NCI-H1105 treated with DMSO at 0.1 percent for 48 hours (cell line): Measurements from ENCODE around the gene GSAP.
"Not testable (repeated sequence)": the region's sequence is repeated elsewhere in the genome, so short reads cannot be mapped to it uniquely, and the experiment has no call there.

ENCODE experiments used
- DNase-seq: peaks from one replicate; lab custom pipeline; 2025; lab: John Stamatoyannopoulos, UW

Gene GSAP, protein sequence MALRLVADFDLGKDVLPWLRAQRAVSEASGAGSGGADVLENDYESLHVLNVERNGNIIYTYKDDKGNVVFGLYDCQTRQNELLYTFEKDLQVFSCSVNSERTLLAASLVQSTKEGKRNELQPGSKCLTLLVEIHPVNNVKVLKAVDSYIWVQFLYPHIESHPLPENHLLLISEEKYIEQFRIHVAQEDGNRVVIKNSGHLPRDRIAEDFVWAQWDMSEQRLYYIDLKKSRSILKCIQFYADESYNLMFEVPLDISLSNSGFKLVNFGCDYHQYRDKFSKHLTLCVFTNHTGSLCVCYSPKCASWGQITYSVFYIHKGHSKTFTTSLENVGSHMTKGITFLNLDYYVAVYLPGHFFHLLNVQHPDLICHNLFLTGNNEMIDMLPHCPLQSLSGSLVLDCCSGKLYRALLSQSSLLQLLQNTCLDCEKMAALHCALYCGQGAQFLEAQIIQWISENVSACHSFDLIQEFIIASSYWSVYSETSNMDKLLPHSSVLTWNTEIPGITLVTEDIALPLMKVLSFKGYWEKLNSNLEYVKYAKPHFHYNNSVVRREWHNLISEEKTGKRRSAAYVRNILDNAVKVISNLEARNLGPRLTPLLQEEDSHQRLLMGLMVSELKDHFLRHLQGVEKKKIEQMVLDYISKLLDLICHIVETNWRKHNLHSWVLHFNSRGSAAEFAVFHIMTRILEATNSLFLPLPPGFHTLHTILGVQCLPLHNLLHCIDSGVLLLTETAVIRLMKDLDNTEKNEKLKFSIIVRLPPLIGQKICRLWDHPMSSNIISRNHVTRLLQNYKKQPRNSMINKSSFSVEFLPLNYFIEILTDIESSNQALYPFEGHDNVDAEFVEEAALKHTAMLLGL

DNA sequence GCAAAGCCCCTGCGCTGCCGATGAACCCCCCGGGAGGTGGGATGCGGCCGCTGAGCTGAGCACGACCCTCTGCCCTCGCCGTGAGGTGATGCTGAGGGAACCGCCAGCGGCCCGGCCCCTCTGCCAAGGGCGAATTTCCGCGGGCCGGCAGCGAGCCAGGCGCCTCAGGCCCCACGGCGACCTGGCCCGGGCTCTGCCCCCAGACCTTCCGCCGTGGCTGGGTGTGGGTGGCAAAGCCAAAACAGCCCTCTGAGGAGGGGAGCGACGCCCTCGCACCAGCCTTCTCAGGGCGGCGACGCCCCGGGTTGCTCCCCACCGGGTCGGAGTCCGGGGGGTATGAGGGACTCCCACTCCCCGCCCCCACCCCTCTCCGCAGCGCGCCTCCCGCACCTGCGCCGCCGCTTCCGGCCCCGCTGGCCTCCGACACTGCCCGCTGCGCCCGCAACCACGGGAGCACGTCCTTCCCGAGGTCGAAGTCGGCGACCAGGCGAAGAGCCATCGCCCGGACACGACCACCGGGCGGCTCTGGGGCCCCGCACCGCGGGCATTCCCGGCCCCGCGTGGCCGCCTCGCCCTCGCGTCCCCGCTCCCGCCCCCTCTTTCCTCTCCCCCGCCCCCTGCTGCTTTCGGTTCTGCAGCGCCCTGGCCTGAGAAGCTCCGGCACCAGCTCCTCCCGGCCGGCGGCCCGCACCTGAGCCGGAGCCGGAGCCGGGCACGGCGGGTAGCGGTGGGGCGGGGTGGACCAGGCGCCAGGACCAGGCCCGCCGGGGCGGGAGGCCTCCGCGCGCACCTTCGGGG, at the start of gene GSAP:
TSS of gene GSAP (minus strand) at position 527 of the 798 bp plus-strand sequence. CDS start at position 499, 28 bp downstream.
- DNase-seq: peak; percentile 73

DNA sequence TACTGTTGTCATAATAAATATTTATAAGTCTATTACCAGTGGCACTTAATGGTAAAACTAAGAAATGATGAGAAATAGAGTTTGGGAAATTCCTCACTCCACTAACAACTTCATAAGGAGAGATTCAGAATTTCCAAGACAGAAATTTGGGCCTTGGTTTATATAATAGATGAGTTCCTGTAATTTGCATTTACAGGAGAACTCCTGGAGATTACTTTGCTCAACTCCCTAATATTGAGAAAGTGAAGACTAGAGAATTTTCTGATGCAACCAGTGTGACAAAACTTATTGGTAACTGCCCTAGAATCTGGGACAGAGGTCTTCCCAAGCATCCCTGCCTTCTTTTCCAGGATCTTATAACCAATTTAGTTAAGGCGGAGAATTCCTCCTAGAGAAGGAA, 49.1 kb upstream of the GSAP start:
- no peak for DNase-seq

DNA sequence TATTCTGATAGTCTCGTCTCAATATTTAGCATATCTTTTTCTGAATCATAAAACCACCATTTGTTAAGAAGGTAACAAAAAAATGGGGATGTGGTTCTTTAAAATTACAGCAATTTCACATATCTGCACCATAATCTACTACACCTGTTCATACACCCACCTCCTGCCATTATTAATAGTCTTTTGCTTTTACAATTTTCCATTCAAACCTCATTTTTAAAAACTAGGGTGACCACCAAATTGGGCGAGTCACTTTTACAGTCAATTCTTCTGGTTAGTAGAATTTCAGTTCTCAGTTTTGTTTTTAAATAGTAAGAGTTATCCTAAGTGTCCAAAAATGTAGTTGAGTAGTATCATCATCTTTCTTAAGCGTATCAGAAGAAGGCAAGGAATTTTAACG, 48.4 kb upstream of the GSAP start:
- DNase-seq: no peak

DNA sequence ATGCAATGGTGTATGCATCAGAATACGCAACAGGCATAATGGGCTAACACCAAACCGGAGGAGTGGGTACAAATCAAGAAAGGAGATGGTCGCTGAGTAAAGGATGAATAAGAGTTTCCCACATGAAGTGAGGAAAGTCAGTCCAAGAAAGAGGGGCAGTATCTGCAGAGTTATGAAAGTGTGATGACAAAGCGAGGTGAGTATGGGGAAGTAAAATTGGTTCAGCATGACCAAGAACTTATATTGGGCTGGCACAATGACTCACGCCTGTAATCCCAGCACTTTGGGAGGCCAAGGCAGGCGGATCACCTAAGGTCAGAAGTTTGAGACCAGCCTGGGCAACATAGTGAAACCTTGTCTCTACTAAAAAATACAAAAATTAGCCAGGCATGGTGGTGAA, 47.5 kb upstream of the GSAP start:
- DNase-seq: not testable (repeated sequence)

DNA sequence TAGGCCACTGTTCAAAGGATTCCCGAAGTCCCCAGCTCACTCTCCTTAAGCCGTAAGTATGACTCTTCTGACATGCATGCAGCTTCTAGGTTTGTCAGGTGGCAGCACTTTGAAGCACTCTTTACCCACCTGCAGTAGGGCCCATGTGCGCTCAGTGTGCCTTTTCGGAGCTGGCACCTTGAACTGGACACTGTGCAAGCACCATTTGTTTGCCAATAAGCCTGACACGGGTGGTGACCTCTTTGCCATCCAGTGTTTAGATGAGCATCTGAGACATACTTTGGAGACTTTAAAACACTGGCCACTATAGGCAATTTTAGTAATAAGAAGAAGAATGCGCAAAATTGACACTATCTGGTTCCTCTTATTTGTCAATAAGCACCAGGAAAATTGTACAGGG, 45.7 kb upstream of the GSAP start:
- DNase-seq: no peak

DNA sequence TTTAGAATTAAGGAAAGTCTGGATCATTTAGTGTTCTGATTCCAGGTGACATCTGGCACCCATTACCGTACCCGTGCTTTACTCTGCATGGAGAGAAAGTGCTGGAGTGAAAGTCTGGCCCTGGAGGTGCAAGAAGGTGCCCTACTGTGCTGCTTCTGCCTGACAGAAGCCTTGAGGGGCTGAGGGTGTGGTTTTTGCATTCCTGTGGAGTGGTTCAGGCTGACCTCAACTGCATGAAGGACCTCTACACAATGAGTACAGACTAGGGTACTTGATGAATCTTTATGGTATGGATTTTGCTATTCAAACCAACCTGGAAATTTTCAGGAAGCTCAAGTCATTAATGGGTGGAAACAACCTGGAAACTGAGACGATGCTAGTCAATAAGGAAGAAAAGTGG, 45.1 kb upstream of the GSAP start:
- DNase-seq: no peak

DNA sequence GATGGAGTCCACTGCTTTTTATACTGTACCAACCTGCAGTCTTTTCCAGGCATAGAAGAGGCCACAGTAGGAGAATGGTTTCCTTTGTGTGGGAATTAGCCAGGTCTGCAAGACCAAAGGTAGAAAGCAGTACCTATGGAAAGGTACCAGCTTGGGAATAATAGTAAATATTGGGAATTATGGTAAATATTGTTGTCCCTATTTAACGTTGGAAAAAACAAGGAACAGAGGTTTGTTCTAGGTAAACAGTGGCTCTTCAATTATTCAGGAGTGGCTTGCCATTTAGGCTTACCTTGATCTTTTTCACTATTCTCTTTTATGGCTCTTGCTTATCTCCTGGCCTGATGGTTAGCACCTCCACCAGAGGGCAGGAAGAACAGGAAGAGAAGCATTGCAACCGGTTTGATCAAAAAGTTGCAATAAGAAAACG, 43.9 kb upstream of the GSAP start:
- DNase-seq: no peak

DNA sequence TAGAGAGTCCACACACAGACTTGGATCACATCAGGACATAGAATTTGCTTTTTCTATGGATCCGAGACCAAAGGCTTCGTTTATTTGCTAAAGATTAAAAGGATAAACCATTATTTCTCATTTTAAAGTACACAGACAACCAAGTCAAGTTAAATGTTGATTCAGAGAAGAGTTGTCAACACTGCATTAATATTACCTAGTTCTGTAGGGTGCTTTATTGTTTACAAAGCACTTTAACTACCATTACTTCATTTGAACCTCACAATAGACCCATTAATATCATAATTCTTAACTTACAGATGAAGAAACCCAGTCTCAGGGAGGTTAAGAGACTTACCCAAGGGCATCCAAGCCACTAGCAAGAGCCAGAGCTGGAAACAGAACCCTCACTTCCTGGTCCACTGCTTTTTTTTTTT, 43.2 kb upstream of the GSAP start:
- DNase-seq: peak; percentile 57

DNA sequence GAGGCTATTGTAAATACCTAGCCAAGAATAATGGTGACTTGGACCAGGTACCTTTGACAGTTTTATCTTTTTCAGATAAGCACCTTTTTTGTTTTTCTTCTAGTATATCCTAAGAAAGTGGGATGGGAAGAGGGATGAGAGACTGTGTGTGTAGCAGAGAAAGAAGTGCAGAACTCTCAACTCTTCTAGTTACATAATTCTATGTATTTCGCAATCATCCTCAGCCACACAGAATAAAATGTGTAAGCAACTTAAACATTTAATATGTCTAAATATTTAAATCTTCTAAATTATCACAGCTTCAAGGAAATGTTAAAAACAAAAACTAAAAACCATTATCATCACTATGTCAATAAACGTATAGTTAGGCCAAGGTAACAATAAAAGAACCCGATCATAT, 42.6 kb upstream of the GSAP start:
- DNase-seq: no peak

DNA sequence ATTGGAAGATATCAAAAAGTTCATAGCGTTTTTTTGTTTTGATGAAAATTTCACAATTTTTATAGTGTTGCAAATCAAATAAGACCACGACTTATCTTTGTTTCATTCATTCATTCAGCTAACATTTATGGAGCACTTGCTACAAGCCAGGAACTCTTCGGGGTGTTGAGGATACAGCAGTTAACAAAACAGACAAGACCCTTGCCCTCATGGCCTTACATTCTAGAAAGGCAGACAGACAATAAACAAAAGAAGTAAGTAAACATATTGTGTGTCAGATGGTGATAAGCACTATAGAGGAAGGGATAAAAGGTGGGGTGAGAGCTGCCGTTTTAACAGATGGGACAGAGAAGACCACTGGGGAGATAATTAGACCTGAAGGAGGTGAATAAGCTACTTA, 41.6 kb upstream of the GSAP start:
- no peak for DNase-seq

DNA sequence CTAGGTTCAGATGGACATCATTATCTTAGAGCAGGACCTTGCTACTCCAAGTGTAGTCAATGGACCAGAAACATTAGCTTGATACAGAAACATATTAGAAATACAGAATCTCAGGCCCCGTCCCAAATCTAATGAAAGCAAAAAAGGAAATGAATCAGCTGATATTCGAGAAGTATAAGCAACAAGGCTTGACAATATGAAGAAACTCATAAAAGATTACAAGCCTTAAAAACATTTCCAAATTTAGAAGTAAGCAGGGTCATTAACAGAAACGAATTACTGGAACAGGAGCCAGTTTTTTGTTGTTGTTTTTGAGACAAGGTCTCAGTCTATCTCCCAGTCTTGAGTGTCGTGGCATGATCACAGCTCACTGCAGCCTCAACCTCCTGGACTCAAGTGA, 40.5 kb upstream of the GSAP start:
- DNase-seq: no peak

DNA sequence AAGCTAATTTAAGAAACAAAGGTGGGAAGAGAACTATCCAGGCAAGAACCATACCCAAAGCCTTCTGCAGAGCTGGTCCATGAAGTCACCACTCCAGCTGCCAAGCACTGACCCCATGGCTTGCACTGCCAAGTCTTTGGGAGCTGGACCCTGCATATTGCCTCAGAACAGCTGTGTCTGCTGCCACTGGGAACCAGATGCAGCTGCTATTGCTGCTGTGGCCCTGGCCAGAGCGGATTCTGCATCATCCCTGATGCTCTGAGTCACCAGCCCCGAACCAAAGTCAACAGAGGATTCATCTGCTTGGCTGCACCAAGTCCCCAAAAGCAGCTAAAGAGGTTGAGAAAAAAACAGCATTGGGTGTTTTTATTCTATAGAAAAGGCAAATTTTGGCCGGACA, 39.2 kb upstream of the GSAP start:
- no peak for DNase-seq

DNA sequence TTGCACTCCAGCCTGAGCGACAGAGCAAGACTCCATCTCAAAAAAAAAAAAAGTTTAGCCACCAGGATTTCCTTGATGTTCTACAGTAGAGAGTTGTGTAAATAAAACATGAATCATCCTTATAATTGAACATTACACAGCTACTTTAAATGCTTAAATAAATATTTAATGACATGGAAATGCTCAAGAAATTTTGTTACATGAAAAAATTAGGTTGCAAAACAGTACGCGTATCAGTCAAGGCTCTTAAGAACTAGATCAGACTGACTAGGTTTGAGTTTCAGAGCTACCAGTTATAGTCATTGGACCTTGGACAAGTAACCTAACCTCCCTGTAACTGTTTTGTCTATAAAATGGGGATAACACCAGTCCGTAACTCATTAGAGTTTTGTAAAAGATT, 38.7 kb upstream of the GSAP start:
- no peak for DNase-seq

DNA sequence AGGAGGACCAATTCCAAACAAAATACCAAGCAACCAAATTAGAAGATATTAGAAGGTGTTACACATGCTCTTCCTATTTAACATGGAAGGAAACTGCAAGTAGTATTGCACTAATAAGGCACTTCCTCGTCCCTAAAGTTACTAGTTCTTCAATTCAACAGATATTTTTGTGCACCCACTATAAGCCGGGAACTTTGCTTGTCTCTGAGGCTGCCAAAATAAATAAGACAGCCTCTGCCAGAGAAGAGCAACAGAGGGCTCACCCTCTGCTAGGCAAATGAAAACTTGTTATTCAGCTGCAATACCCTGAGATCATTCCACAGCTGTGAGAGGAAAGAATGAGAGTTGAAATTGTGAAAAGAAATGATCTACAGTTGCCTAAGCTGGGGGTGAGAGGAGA, 37.4 kb upstream of the GSAP start:
- no peak for DNase-seq

DNA sequence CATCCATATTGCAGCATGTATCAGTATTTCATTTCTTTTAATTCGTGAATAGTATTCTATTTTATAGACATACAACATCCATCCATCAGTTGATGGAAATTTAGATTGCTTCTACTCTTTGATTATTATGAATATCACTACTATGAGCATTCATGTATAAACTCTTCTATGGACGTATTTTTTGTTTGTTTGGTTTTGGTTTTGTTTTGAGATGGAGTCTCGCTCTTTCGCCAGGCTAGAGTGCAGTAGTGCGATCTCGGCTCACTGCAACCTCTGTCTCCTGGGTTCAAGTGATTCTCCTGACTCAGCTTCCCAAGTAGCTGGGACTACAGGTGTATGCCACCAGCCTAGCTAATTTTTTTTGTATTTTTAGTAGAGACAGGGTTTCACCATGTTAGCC, 35.8 kb upstream of the GSAP start:
- DNase-seq: not testable (repeated sequence)

DNA sequence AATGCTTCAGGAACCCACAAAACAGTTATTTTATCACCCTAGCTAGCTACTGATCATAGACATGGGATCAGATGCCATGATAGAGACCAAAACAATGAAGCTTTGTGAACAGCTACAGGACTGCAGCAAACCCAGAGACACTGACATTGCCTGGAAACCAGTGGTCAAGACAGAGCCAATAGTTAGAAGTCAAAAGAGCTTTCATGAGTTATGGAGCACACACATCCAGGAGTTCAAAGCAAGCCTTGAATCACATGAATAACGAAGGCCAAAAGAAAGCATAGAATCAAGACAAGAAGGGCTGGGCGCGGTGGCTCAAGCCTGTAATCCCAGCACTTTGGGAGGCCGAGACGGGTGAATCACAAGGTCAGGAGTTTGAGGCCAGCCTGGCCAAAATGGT, 34.5 kb upstream of the GSAP start:
- DNase-seq: no peak

DNA sequence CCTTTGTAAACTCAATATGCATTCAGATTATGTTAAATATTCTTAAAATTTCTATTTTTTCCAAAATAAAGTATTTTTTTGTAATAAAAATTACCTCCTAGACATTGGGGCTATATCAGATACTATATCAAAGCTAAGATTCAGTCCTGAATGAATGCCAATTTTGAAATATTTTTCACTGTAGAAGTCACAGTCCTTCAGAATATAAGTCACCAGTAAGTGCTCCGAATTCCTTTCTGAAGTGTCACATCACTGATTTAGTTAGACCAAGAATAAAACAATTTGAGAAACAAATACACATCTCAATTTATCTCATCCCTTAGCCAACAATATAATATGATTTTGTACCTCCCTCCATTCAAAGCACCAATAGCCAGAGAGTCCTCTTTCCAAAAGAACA, 33.9 kb upstream of the GSAP start:
- no peak for DNase-seq

DNA sequence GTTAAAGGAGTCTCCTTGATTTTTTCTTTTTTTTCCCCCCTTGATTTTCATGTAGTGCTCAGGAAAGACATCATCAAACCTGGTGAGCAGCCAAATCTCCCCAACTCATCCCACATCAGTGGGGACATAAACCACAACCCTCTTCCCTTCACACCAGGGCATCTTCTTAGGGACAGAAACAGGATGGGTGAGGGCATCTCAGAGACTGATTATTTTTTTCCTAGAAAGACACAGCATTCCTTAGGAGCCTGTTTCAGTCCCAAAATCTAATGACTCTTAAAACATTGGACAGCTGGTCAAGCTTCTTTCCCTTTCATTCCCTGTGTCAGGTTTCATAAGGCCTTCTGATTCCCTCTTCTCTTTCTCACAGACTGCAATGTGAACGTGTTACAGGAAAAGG, 31.5 kb upstream of the GSAP start:
- no peak for DNase-seq

DNA sequence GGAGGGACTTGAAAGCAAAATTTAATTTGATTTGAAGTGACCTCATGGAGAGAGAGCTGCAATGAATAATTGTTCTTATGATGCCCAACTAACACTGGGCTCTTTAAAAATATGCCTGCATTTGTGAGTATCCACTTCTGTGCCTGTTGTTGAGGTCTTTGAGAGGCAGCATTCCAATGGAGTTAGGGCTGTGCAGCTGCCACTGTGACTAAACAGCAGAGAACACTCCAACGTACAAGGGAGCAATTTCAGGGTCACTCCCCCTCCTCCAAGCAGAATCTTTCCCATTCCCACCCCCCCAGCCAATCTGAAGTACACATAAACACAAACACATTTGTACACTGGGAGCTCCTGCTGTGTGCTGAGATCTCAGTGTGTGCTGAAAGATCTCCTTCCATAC, 28.0 kb upstream of the GSAP start:
- no peak for DNase-seq

DNA sequence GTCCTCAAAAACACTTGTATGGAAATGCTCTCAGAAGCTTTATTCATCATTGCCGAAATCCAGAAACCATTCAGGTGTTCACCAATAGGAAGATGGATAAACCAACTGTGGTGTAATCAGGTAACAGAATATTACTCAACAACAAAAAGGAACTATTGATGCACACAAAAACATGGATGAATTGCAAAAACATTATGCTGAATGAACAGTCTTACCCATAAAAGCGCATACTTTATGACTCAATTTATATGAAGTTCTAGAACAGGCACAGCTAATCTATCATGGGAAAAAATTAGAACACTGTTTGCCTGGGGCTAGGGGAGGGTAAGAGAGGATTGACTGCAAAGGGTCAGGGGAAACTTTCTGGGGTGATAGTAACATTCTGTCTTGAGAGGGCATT, 26.9 kb upstream of the GSAP start:
- no peak for DNase-seq

DNA sequence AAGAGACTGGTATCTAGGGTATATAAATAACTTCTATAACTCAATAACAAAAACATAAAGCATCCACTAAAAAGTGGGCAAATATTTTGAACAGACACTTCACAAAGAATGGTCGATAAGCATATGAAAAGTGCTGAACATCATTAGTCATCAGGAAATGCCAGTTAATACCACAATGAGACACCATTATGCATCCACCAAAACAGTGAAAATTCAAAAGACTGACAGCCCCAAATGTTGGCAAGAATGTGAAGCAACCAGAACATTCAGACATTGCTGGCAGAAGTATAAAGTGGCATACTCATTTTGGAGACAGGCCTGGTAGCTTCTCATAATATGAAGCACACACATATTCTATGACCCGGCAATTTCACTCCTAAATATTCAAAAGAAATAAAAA, 26.5 kb upstream of the GSAP start:
- no peak for DNase-seq

DNA sequence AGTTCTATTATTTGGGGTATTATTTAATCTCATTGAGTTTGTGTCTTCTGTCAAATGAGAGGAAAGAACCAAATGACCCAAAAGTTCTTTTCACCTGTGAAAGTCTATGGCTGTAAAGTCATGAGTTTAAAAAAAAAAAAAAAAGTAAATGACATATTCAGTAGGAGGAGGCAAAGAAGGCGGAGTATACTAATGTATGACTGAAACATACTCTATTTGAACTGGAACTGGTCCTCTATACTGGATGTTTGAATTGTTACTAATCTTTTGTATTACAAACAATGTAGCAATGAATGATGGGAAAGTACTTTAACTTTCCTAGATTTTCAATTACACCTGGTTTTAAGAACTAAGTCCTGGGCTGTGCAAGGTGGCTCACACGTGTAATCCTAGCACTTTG, 24.9 kb upstream of the GSAP start:
- no peak for DNase-seq

DNA sequence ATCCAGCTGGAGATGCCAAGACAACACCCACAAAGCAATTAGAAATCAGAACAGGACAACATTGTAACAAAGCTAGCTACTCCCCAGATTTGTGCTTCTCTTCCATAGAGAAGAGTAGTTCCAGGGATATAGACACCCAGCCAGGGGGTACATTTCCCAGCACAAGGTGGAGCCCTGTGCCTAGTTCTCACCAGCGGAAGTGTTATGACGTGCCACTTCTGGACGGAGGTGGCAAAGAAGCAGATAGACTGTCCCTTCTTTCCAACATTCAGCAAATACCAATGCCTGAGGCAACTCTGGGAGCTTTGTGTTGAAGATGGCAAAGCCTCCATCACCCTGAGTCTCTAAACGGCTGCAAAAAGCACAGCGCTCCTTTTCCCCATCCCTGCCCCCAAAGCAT, 23.4 kb upstream of the GSAP start:
- no peak for DNase-seq
